HG02840 (cell line): ENCODE results near the gene HES6.

ENCODE experiments used
- ATAC-seq: cut with Tn5 transposase; IDR thresholded peaks from one replicate; pipeline ENCODE4 v1.9.1; 2021; ENCODE audit warnings: mild to moderate bottlenecking, moderate library complexity, moderate number of reproducible peaks; ENCODE audit not compliant: unreplicated experiment, low FRiP score

Gene HES6

DNA sequence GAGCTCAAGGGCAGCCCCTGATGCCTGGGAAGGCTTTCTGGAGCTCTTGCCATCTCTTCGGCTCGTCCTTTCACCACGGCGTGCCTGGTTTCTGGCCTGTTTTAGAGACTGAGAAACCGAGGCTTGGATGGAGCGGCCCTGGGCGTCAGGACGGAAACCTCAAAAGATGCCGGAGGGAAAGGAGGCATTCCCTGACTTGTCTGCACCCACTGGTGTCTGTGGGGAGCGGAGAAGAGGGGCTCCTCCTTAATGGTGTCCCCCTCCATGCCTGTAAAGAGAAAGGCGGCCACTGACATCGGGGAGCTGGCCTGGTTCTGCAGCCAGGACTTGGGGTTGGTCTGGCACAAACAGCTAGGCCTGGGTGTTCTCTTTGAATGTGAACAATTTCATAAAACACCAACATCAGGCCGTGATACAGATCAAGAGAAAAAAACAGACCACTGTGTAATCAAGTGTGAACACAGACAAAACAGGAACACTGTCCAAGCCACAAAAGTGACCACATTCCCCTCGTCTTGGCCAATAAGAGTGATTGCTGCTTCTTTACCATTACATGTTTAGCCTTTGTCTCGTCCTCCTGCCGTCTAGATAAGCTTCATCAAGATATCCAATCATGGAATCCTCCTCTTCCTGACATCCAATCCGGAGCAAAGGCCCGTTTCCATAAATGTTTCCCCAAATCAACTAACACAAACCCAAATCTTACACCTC lies 35.7 kb downstream of the HES6 start:
- ATAC-seq = no peak

DNA sequence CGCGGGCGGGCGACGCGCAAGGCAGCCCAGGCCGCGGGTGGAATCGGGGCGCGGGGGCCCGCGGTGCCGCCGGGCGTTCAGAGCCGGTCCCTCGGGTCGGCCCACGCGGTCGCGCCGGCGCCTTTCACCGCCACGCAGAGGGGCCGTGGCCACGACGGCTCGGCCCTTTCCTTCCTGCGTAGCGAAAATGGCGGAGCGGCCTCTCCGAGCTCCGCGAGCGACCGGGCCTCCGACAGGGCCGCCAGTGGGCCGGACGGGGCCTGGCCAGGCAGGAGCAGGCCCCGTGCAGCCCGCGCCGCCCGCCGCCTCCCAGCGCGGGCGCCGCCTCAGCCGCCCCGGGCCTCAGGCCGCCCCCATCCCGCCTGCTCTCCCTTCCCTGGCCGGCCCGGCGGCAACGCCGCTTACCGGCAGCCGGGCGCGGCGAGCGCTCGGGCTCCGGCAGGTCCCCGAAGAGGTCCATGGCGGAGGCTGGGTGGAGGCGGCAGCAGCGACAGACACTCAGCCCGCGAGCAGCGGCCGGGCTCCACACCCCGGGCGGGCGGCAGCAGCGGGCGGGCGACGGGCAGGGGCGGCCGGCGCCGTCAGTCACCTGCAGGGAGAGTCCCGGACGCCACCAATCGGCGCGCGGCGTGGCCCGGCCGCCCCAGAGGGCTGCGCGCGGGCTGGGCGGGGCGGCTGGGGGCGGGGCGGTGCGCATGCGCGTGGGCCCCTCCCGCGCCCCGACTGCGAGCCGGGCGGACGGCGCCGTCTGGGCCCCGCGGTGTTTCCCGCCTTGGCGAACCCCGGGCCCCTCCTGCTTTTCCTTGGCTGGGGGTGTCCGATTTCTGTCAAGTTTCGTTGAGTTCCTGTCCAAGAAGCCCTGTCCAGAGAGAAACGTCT lies 36.5 kb downstream of the HES6 start, which contains the start of gene ILKAP:
TSS of gene ILKAP (minus strand) at position 602 of the 879 bp plus-strand sequence. CDS start at position 460, 142 bp downstream.
- ATAC-seq = peak; percentile 95

DNA sequence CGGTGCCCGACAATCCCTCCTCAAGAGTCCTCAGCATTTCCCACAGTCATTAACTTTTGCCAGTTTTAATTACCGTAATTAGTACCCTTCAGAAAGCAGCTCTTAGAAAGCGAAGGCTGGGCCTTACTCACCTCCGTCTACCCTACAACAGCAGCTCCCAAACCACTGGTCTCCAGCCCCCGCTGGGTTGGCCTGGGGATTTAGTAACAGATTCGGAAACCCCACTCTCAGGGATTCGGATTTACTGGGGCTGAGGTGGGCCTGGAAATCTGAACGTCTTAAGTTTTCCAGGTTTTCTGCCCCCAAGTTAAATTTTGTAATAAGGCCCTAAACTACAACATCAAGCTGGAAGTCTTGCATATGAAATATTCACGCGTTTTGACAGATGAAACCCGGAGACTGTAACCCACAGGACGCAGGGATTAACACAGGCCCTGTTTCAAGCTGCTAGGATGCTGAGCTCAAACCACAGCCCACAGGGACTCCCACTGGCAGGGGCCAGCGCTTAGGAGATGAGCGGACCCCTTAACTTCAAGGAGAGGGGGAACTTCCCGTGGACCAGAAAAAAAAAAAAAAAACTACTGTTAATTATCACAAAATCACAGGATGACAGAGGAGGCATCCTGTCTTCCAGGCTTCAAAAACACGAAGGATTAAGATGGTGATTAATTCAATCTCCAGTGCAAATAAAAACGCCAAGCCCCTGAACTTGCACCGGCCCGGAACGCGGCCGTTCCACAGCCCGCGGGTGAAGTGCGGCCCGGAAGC lies 37.3 kb downstream of the HES6 start:
- ATAC-seq = peak; percentile 3

DNA sequence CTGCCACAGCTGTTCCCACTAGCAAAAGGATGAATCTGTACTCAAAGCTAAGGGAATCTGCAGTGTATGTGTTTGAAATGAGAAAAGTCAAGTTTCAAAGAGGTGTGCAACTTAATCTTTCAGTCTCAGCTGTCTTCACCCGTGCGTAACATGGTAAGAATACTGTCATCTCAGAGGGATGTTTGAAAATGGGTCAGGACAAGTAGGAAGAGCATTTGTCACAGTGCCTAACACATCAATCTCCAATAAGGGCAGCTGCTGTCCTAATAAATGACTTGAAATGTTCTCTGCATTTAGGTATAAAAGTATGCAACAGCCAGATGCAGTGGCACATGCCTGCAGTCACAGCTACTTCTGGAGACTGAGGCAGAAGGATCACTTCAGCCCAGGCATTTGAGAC lies 49.4 kb downstream of the HES6 start:
- ATAC-seq = no peak
